Progenitor cell of endocrine pancreas (in vitro differentiated cells): ENCODE results near the gene TXNRD3. TPM values are rescaled to one million over a fixed set of nuclear protein-coding genes. Genes with fewer than 3 reads are reported as not detected.
"Not testable (repeated sequence)": the region's sequence is repeated elsewhere in the genome, so short reads cannot be mapped to it uniquely, and the experiment has no call there.

ENCODE experiments used
- DNase-seq: peaks from one replicate; pipeline ENCODE4 v3.0.0; 2021; ENCODE audit warnings: low spot score; ENCODE audit not compliant: unreplicated experiment
- H3K27ac Mint-ChIP-seq: 2 replicates; pipeline ENCODE4 v1.8.0; 2021; ENCODE audit warnings: mild to moderate bottlenecking, moderate library complexity, mixed read lengths
- H3K27me3 Mint-ChIP-seq: 2 replicates; pipeline ENCODE4 v1.8.0; 2021; ENCODE audit warnings: mixed read lengths
- H3K36me3 Mint-ChIP-seq: 2 replicates; pipeline ENCODE4 v1.8.0; 2022; ENCODE audit warnings: mixed read lengths; ENCODE audit not compliant: insufficient read depth
- H3K4me1 Mint-ChIP-seq: 2 replicates; pipeline ENCODE4 v1.8.0; 2021; ENCODE audit warnings: low read depth, mixed read lengths
- H3K4me3 Mint-ChIP-seq: 2 replicates; pipeline ENCODE4 v1.8.0; 2021; ENCODE audit warnings: low read depth, mild to moderate bottlenecking, moderate library complexity, mixed read lengths
- H3K9me3 Mint-ChIP-seq: 2 replicates; pipeline ENCODE4 v1.8.0; 2021; ENCODE audit warnings: low read depth, mixed read lengths
- CTCF ChIP-seq: fragments of 200-600 bp; sonication (generic); IDR thresholded peaks from one replicate; pipeline ENCODE4 v1.5.0; 2021; ENCODE audit warnings: antibody characterized with exemption, mild to moderate bottlenecking; ENCODE audit not compliant: unreplicated experiment
- total RNA-seq: library from RNA; stranded (reverse); gene quantifications from 2 replicates; pipeline ENCODE4 v1.2.1, GENCODE V29; 2021

Gene TXNRD3
- total RNA-seq, 1 donor from 2014 or later: 12.9 TPM

- Mint-ChIP-seq H3K9me3 (no peaks in the 10 kb centered on the region), H3K4me3 (no peak overlapping the region), H3K27me3 (no peaks in the 10 kb centered on the region), H3K27ac (no peak overlapping the region), H3K36me3 (peaks cover 15% of the 10 kb centered on the region), H3K4me1 (no peaks in the 10 kb centered on the region)
- DNase-seq: no peak
- no peak for TF ChIP-seq CTCF
Observed at GRCh38 chr3:126607214-126607908, 47.6 kb downstream of the TXNRD3 start.

- Mint-ChIP-seq H3K27ac (no peak overlapping the region), H3K4me1 (no peaks in the 10 kb centered on the region), H3K4me3 (no peak overlapping the region), H3K36me3 (peaks cover 15% of the 10 kb centered on the region), H3K27me3 (no peaks in the 10 kb centered on the region), H3K9me3 (no peaks in the 10 kb centered on the region)
- DNase-seq: no peak
- no peak for TF ChIP-seq CTCF
Observed at GRCh38 chr3:126606001-126606400, 48.9 kb downstream of the TXNRD3 start.

- H3K4me3 Mint-ChIP-seq: no peak overlapping the region
- no peaks in the 10 kb centered on the region for H3K27me3 Mint-ChIP-seq
- peaks cover 15% of the 10 kb centered on the region for H3K36me3 Mint-ChIP-seq
- H3K4me1 Mint-ChIP-seq: no peaks in the 10 kb centered on the region
- H3K9me3 Mint-ChIP-seq: no peaks in the 10 kb centered on the region
- DNase-seq: no peak
- H3K27ac Mint-ChIP-seq: no peak overlapping the region
- no peak for TF ChIP-seq CTCF
Observed at GRCh38 chr3:126604691-126605090, 50.2 kb downstream of the TXNRD3 start.

- Mint-ChIP-seq H3K27me3 (no peaks in the 10 kb centered on the region), H3K36me3 (peaks cover 14% of the 10 kb centered on the region), H3K4me3 (no peak overlapping the region), H3K4me1 (no peaks in the 10 kb centered on the region), H3K27ac (no peak overlapping the region), H3K9me3 (peaks cover 10% of the 10 kb centered on the region)
- no peak for DNase-seq
- TF ChIP-seq CTCF: no peak
Observed at GRCh38 chr3:126599101-126599500, 55.8 kb downstream of the TXNRD3 start.

GRCh38 chr3:126595479-126595878, 59.4 kb downstream of the TXNRD3 start:
- DNase-seq, H3K4me3 Mint-ChIP-seq, H3K4me1 Mint-ChIP-seq, H3K27me3 Mint-ChIP-seq, H3K27ac Mint-ChIP-seq: not testable (repeated sequence)
- Mint-ChIP-seq H3K9me3 (peaks cover 18% of the 10 kb centered on the region), H3K36me3 (peaks cover 19% of the 10 kb centered on the region)

GRCh38 chr3:126591515-126591914, 63.4 kb downstream of the TXNRD3 start:
- H3K27me3 Mint-ChIP-seq, H3K27ac Mint-ChIP-seq, DNase-seq, H3K4me3 Mint-ChIP-seq, H3K4me1 Mint-ChIP-seq: not testable (repeated sequence)
- H3K36me3 Mint-ChIP-seq: peaks cover 17% of the 10 kb centered on the region
- H3K9me3 Mint-ChIP-seq: peaks cover 38% of the 10 kb centered on the region
